GM12878 (cell line): Measurements from ENCODE around the gene PTPRN2. TPM values are rescaled to one million over a fixed set of nuclear protein-coding genes. Genes with fewer than 3 reads are reported as not detected.

Source experiments
- ATAC-seq: fragments of 200-7000 bp; cut with Tn5 transposase; 3 replicates; pipeline ENCODE4 v1.9.1; 2020; ENCODE audit warnings: mild to moderate bottlenecking, moderate library complexity
- BruUV-seq: library from RNA; stranded (reverse); fragments of 400-500 nt; replicated peaks from 2 replicates; lab custom pipeline; 2021; lab: Mats Ljungman, UMichigan
- CTCF ChIA-PET: fragments of 300-600 bp; sonication (Branson Sonifier 250); formaldehyde crosslinking; extraction: SDS; loops from one replicate; lab custom pipeline; 2021; ENCODE audit warnings: inconsistent platforms; lab: Yijun Ruan, JAX
- POLR2A ChIA-PET: fragments of 350-600 bp; formaldehyde crosslinking; extraction: SDS; loops from one replicate; lab custom pipeline; 2021; ENCODE audit warnings: inconsistent platforms; lab: Charles Lee
- RAD21 ChIA-PET: fragments of 300-600 bp; sonication (Branson Sonifier 250); formaldehyde crosslinking; loops from one replicate; lab custom pipeline; 2023; ENCODE audit warnings: antibody characterized with exemption; ENCODE audit not compliant: unreplicated experiment; lab: Charles Lee
- SMC1A ChIA-PET: fragments of 300-600 bp; sonication (Branson Sonifier 250); formaldehyde crosslinking; loops from one replicate; lab custom pipeline; 2023; ENCODE audit not compliant: unreplicated experiment, uncharacterized antibody; lab: Charles Lee
- DNase-seq: peaks from one replicate; pipeline ENCODE4 v3.0.0-alpha.2; 2011; ENCODE audit warnings: low read depth, low spot score
- FAIRE-seq: peaks from 3 replicates; lab custom pipeline; 2011; peaks lifted over from hg19 to GRCh38; lab: Jason Lieb, UNC
- H2AFZ ChIP-seq: 2 replicates; pipeline ENCODE4 v1.6.0; 2011; ENCODE audit warnings: low read depth, low read length, control low read depth; ENCODE audit not compliant: control insufficient read depth
- H3K27ac ChIP-seq: 2 replicates; pipeline ENCODE4 v1.5.1; 2011; ENCODE audit warnings: control low read depth; ENCODE audit not compliant: control insufficient read depth, insufficient read depth
- H3K27me3 ChIP-seq, 2 experiments: replicated peaks in 1 of 2; 2 replicates each; pipeline versions ENCODE4 v1.6.0 to v1.6.1; 2011; ENCODE audit warnings: low read length in 1 of 2; ENCODE audit not compliant: control insufficient read depth in 2 of 2, insufficient read depth in 2 of 2
- H3K36me3 ChIP-seq, 2 experiments: 2 replicates each; pipeline ENCODE4 v1.5.1; 2011; ENCODE audit warnings: low read length in 1 of 2; ENCODE audit not compliant: control insufficient read depth in 2 of 2, insufficient read depth in 2 of 2
- H3K4me1 ChIP-seq: 2 replicates; pipeline ENCODE4 v1.6.1; 2011; ENCODE audit warnings: mild to moderate bottlenecking, low read length, moderate library complexity, mixed read lengths; ENCODE audit not compliant: control insufficient read depth, insufficient read depth
- H3K4me2 ChIP-seq: 2 replicates; pipeline ENCODE4 v1.6.0; 2011; ENCODE audit warnings: control low read depth; ENCODE audit not compliant: control insufficient read depth, insufficient read depth
- H3K4me3 ChIP-seq: fragments of 200-600 bp; sonication (generic); 2 replicates; pipeline ENCODE4 v1.5.1; 2016
- H3K79me2 ChIP-seq: 2 replicates; pipeline ENCODE4 v1.6.0; 2011; ENCODE audit warnings: low read length; ENCODE audit not compliant: control insufficient read depth, insufficient read depth
- H3K9ac ChIP-seq: 2 replicates; pipeline ENCODE4 v1.8.0; 2011; ENCODE audit warnings: low read length, control low read depth, mixed read lengths; ENCODE audit not compliant: control insufficient read depth, insufficient read depth
- H3K9me3 ChIP-seq: replicated peaks from 3 replicates; pipeline ENCODE4 v1.5.1; 2011; ENCODE audit warnings: mild to moderate bottlenecking, low read length; ENCODE audit not compliant: control insufficient read depth, insufficient read depth
- H4K20me1 ChIP-seq: 2 replicates; pipeline ENCODE4 v1.6.0; 2011; ENCODE audit not compliant: control insufficient read depth, insufficient read depth
- ASH2L ChIP-seq: fragments of 300-600, 200-600 bp; sonication (generic); IDR thresholded peaks from 2 replicates; pipeline ENCODE4 v1.6.1; 2017; ENCODE audit warnings: low read depth, mild to moderate bottlenecking, borderline replicate concordance
- EP300 ChIP-seq, 2 experiments: fragments of 150-350 bp in 1 of 2; IDR thresholded peaks; 2 replicates each; pipeline ENCODE4 v1.6.1; 2011 to 2012; ENCODE audit warnings: low read depth in 2 of 2, low read length in 2 of 2, borderline replicate concordance in 1 of 2, improper control_type of control experiment in 1 of 2, inconsistent platforms in 1 of 2; ENCODE audit not compliant: control insufficient read depth in 1 of 2
- ETV6 ChIP-seq, 2 experiments: fragments of 450-650 bp in 1 of 2; IDR thresholded peaks in 1 of 2; conservative IDR thresholded peaks in 1 of 2; 2 replicates each; pipeline ENCODE4 v1.6.1; 2014; ENCODE audit warnings: antibody characterized with exemption in 1 of 2, borderline replicate concordance in 1 of 2, low read depth in 1 of 2, mild to moderate bottlenecking in 1 of 2, moderate library complexity in 1 of 2
- EZH2 ChIP-seq: IDR thresholded peaks from 2 replicates; pipeline ENCODE4 v1.6.1; 2012; ENCODE audit warnings: low read depth, mild to moderate bottlenecking, control low read depth, inconsistent platforms, low read length, borderline replicate concordance; ENCODE audit not compliant: control insufficient read depth
- FOXK2 ChIP-seq: fragments of 450-650 bp; IDR thresholded peaks from 2 replicates; pipeline ENCODE4 v1.6.1; 2017; ENCODE audit warnings: mild to moderate bottlenecking, moderate library complexity
- NFYA ChIP-seq: IDR thresholded peaks from 2 replicates; pipeline ENCODE4 v1.6.1; 2011; ENCODE audit warnings: low read depth, mild to moderate bottlenecking, low read length, improper control_type of control experiment, borderline replicate concordance
- SMAD5 ChIP-seq: IDR thresholded peaks from 2 replicates; pipeline ENCODE4 v1.6.1; 2016; ENCODE audit warnings: antibody characterized with exemption, low read depth
- TBL1XR1 ChIP-seq: IDR thresholded peaks from 2 replicates; pipeline ENCODE4 v1.6.1; 2012; ENCODE audit warnings: low read depth, low read length, improper control_type of control experiment
- TCF3 ChIP-seq: IDR thresholded peaks from 2 replicates; pipeline ENCODE4 v1.6.1; 2012; ENCODE audit warnings: low read depth, mild to moderate bottlenecking, low read length, borderline replicate concordance; ENCODE audit not compliant: insufficient read depth
- ZNF384 ChIP-seq: IDR thresholded peaks from 2 replicates; pipeline ENCODE4 v1.6.1; 2012; ENCODE audit warnings: low read depth, mild to moderate bottlenecking, low read length, improper control_type of control experiment, borderline replicate concordance
- WGBS: methylation state at CpG from one replicate; pipeline ENCODE4 v1.1.6; 2016; ENCODE audit warnings: low lambda C conversion rate; ENCODE audit not compliant: insufficient replicate concordance, insufficient coverage; ENCODE audit errors: missing lambda C conversion rate; 5-methylcytosine and 5-hydroxymethylcytosine counted together
- in situ Hi-C: fragments of 300-500 bp; cut with MboI; formaldehyde crosslinking; loops from 9 replicates; pipeline ENCODE4 v1.14.3; 2018; ENCODE audit warnings: mixed read lengths
- intact Hi-C: fragments of 100-400 bp; cut with micrococcal nuclease; formaldehyde crosslinking; loops from one replicate; pipeline ENCODE4 v1.14.2; 2022; ENCODE audit not compliant: unreplicated experiment
- polyA plus RNA-seq, 11 experiments: library from polyadenylated mRNA; depleted of rRNA in 4 of 11; unstranded in 6 of 11; stranded (reverse) in 5 of 11; fragments of >200 nt; fragmentation: Nextera tagmentation in 4 of 11; fragmentation: Illumina TruSeq in 1 of 11; extraction: Ambion mirVana in 4 of 11; extraction: Trizol in 1 of 11; gene quantifications; 1 replicate in 1 of 11; 2 replicates in 10 of 11; pipeline versions ENCODE4 v1.2.1 to v1.2.3, GENCODE V29; 2011 to 2016; ENCODE audit warnings: inconsistent platforms in 2 of 11, missing spikeins in 2 of 11, low read depth in 1 of 11
- total RNA-seq, 4 experiments: library from RNA; depleted of rRNA in 3 of 4; stranded (reverse); fragments of >200 nt in 3 of 4; fragmentation: Illumina TruSeq in 1 of 4; extraction: Trizol in 1 of 4; gene quantifications; 2 replicates each; pipeline versions ENCODE4 v1.2.1 to v1.2.3, GENCODE V29; 2013 to 2021
- TF ChIP-seq, protein P1 (sequence below): fragments of 450-650 bp; IDR thresholded peaks from 2 replicates; pipeline ENCODE4 v1.6.1; 2017; ENCODE audit warnings: low read depth, mild to moderate bottlenecking, moderate library complexity
- TF ChIP-seq, protein P2 (sequence below): IDR thresholded peaks from 2 replicates; pipeline ENCODE4 v1.6.1; 2012; ENCODE audit warnings: low read length, inconsistent platforms
- TF ChIP-seq, protein P3 (sequence below): fragments of 450-650 bp; IDR thresholded peaks from 2 replicates; pipeline ENCODE4 v1.6.1; 2018; ENCODE audit warnings: borderline replicate concordance, mild to moderate bottlenecking; ENCODE audit not compliant: partially characterized antibody

The PTPRN2 gene
- total and polyA plus RNA-seq, 10 of the 15 experiments (the other 5 are each of a cell fraction or from before 2014, with no cell fraction given): 5.4 TPM; not detected in 9

DNA sequence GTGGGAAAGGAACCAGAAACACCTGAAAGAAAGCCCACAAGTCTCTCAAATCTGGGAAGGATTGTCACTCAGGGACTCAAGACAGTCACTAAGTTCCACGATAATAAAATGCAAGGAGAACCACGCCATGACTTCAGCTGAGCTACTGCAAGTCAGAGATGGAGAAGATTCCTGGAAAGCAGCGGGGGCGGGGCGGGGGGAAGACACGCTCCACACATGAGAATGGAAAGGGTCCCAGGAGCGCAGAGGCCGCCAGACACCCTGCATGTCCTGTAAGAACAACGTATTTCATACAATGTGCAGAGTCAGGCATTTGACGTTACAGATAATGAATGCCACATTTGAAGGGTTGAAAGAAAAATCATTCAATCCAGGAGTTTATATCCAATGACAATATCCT, 448.1 kb downstream of the PTPRN2 start:
- Histone ChIP-seq H3K4me1 (no peaks in the 10 kb centered on the region), H3K4me2 (no peak overlapping the region), H3K4me3 (no peak overlapping the region), H4K20me1 (no peaks in the 10 kb centered on the region), H3K9ac (no peak overlapping the region), H3K9me3 (no peaks in the 10 kb centered on the region; the same call in 2 of the 3 replicates), H3K27me3 (no peaks in the 10 kb centered on the region), H3K36me3 (no peaks in the 10 kb centered on the region), H3K27ac (no peak overlapping the region), H3K79me2 (no peaks in the 10 kb centered on the region), H2AFZ (no peak overlapping the region)
- RAD21 ChIA-PET: no interaction called here
- no peak for TF ChIP-seq SMAD5
- no peak for TF ChIP-seq ASH2L
- TF ChIP-seq, protein P1, sequence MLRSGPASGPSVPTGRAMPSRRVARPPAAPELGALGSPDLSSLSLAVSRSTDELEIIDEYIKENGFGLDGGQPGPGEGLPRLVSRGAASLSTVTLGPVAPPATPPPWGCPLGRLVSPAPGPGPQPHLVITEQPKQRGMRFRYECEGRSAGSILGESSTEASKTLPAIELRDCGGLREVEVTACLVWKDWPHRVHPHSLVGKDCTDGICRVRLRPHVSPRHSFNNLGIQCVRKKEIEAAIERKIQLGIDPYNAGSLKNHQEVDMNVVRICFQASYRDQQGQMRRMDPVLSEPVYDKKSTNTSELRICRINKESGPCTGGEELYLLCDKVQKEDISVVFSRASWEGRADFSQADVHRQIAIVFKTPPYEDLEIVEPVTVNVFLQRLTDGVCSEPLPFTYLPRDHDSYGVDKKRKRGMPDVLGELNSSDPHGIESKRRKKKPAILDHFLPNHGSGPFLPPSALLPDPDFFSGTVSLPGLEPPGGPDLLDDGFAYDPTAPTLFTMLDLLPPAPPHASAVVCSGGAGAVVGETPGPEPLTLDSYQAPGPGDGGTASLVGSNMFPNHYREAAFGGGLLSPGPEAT: no peak
- TF ChIP-seq ETV6 (conservative IDR thresholded peaks at IDR 0.05 in 1 of 2, IDR thresholded peaks at IDR 0.05 in 1 of 2; ENCODE audit: borderline replicate concordance in 1 of 2, low read depth in 1 of 2): no peak
- no peak for TF ChIP-seq NFYA
- TF ChIP-seq TBL1XR1: no peak
- TF ChIP-seq, protein P2, sequence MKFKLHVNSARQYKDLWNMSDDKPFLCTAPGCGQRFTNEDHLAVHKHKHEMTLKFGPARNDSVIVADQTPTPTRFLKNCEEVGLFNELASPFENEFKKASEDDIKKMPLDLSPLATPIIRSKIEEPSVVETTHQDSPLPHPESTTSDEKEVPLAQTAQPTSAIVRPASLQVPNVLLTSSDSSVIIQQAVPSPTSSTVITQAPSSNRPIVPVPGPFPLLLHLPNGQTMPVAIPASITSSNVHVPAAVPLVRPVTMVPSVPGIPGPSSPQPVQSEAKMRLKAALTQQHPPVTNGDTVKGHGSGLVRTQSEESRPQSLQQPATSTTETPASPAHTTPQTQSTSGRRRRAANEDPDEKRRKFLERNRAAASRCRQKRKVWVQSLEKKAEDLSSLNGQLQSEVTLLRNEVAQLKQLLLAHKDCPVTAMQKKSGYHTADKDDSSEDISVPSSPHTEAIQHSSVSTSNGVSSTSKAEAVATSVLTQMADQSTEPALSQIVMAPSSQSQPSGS: no peak
- TF ChIP-seq FOXK2: no peak
- TF ChIP-seq ZNF384: no peak
- TF ChIP-seq, protein P3, sequence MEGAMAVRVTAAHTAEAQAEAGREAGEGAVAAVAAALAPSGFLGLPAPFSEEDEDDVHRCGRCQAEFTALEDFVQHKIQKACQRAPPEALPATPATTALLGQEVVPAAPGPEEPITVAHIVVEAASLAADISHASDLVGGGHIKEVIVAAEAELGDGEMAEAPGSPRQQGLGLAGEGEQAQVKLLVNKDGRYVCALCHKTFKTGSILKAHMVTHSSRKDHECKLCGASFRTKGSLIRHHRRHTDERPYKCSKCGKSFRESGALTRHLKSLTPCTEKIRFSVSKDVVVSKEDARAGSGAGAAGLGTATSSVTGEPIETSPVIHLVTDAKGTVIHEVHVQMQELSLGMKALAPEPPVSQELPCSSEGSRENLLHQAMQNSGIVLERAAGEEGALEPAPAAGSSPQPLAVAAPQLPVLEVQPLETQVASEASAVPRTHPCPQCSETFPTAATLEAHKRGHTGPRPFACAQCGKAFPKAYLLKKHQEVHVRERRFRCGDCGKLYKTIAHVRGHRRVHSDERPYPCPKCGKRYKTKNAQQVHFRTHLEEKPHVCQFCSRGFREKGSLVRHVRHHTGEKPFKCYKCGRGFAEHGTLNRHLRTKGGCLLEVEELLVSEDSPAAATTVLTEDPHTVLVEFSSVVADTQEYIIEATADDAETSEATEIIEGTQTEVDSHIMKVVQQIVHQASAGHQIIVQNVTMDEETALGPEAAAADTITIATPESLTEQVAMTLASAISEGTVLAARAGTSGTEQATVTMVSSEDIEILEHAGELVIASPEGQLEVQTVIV: no peak
- TF ChIP-seq TCF3: no peak
- no peak for TF ChIP-seq EZH2
- TF ChIP-seq EP300 (IDR thresholded peaks at IDR 0.05; ENCODE audit: borderline replicate concordance in 1 of 2, control insufficient read depth in 1 of 2, low read depth in 2 of 2, low read length in 2 of 2): no peak
- in situ Hi-C loops (no loop called here), intact Hi-C loops (no loop called here)
- POLR2A ChIA-PET: no interaction called here
- 33% methylated on average over 10 of the region's 10 CpGs for WGBS
- FAIRE-seq (no peak), DNase-seq (no peak), ATAC-seq (no peak)
- SMC1A ChIA-PET: no interaction called here
- no TSS peak for BruUV-seq
- CTCF ChIA-PET: no interaction called here
